HEK293 (cell line): Measurements from ENCODE around the gene GPR157.

Source experiments
- CTCF ChIA-PET: fragments of 350-600 bp; formaldehyde crosslinking; extraction: SDS; loops from one replicate; lab custom pipeline; 2021; ENCODE audit warnings: antibody characterized with exemption; lab: Yijun Ruan, JAX
- POLR2A ChIA-PET: fragments of 300-600 bp; formaldehyde crosslinking; extraction: SDS; loops from one replicate; lab custom pipeline; 2020; ENCODE audit warnings: antibody characterized with exemption, inconsistent platforms; lab: Yijun Ruan, JAX
- H3K27ac ChIP-seq: fragments of 200-500 bp; sonication (Bioruptor generic); 2 replicates; pipeline ENCODE4 v1.5.1; 2014; ENCODE audit warnings: low read depth, low read length, control low read depth, inconsistent platforms; ENCODE audit errors: extremely low read depth
- H3K36me3 ChIP-seq, 2 experiments: fragments of 200-500 bp in 1 of 2; sonication (Bioruptor generic) in 1 of 2; 1 replicate in 1 of 2; 2 replicates in 1 of 2; pipeline ENCODE4 v1.5.1; 2014 to 2017; ENCODE audit warnings: inconsistent platforms in 2 of 2, low read length in 2 of 2; ENCODE audit not compliant: control insufficient read depth in 2 of 2, insufficient read depth in 1 of 2
- H3K4me1 ChIP-seq: fragments of 200-500 bp; sonication (Bioruptor generic); 2 replicates; pipeline ENCODE4 v1.5.1; 2014; ENCODE audit warnings: mild to moderate bottlenecking, low read length, inconsistent platforms; ENCODE audit not compliant: control insufficient read depth, insufficient read depth
- H3K4me3 ChIP-seq: 2 replicates; pipeline ENCODE4 v1.5.1; 2011; ENCODE audit warnings: low read depth, mild to moderate bottlenecking, control low read depth, low read length, moderate library complexity
- H3K9me3 ChIP-seq: fragments of 200-500 bp; sonication (Bioruptor generic); 2 replicates; pipeline ENCODE4 v1.5.1; 2014; ENCODE audit warnings: low read depth, low read length, inconsistent platforms; ENCODE audit not compliant: control insufficient read depth, insufficient read depth
- BCL11A ChIP-seq: fragments of 450-650 bp; formaldehyde crosslinking; IDR thresholded peaks from 2 replicates; pipeline ENCODE4 v1.5.1; 2016; ENCODE audit warnings: low read depth, missing biosample characterization, missing genetic modification characterization
- GLIS2 ChIP-seq: fragments of 450-650 bp; formaldehyde crosslinking; IDR thresholded peaks from 2 replicates; pipeline ENCODE4 v1.5.1; 2016; ENCODE audit warnings: missing biosample characterization, missing genetic modification characterization
- INSM2 ChIP-seq: fragments of 450-650 bp; formaldehyde crosslinking; IDR thresholded peaks from 2 replicates; pipeline ENCODE4 v1.5.1; 2016; ENCODE audit warnings: missing biosample characterization, missing genetic modification characterization
- YY2 ChIP-seq: fragments of 450-650 bp; formaldehyde crosslinking; IDR thresholded peaks from 2 replicates; pipeline ENCODE4 v1.5.1; 2016; ENCODE audit warnings: missing biosample characterization, missing genetic modification characterization
- ZFHX2 ChIP-seq: fragments of 450-650 bp; formaldehyde crosslinking; conservative IDR thresholded peaks from 2 replicates; pipeline ENCODE4 v1.5.1; 2016; ENCODE audit warnings: missing biosample characterization, missing genetic modification characterization
- ZNF133 ChIP-seq: fragments of 450-650 bp; formaldehyde crosslinking; IDR thresholded peaks from 2 replicates; pipeline ENCODE4 v1.5.1; 2016; ENCODE audit warnings: missing biosample characterization, missing genetic modification characterization
- ZNF292 ChIP-seq: fragments of 450-650 bp; formaldehyde crosslinking; IDR thresholded peaks from 2 replicates; pipeline ENCODE4 v1.5.1; 2016; ENCODE audit warnings: low read depth, missing biosample characterization, missing genetic modification characterization, borderline replicate concordance
- ZNF302 ChIP-seq: fragments of 450-650 bp; formaldehyde crosslinking; IDR thresholded peaks from 2 replicates; pipeline ENCODE4 v1.5.1; 2016; ENCODE audit warnings: missing biosample characterization, missing genetic modification characterization, low read depth
- ZNF37A ChIP-seq: fragments of 450-650 bp; IDR thresholded peaks from 2 replicates; pipeline ENCODE4 v1.5.1; 2018; ENCODE audit warnings: missing biosample characterization, missing genetic modification characterization
- ZNF433 ChIP-seq: fragments of 450-650 bp; formaldehyde crosslinking; IDR thresholded peaks from 2 replicates; pipeline ENCODE4 v1.5.1; 2016; ENCODE audit warnings: missing biosample characterization, missing genetic modification characterization, low read depth
- ZNF449 ChIP-seq: fragments of 450-650 bp; formaldehyde crosslinking; IDR thresholded peaks from 2 replicates; pipeline ENCODE4 v1.5.1; 2017; ENCODE audit warnings: missing biosample characterization, mild to moderate bottlenecking, missing genetic modification characterization, moderate library complexity
- ZNF555 ChIP-seq: fragments of 450-650 bp; formaldehyde crosslinking; conservative IDR thresholded peaks from 2 replicates; pipeline ENCODE4 v1.5.1; 2017; ENCODE audit warnings: missing biosample characterization, mild to moderate bottlenecking, missing genetic modification characterization, inconsistent platforms
- ZNF571 ChIP-seq: fragments of 450-650 bp; formaldehyde crosslinking; IDR thresholded peaks from 2 replicates; pipeline ENCODE4 v1.5.0; 2017; ENCODE audit warnings: missing biosample characterization, missing genetic modification characterization
- ZNF621 ChIP-seq: fragments of 450-650 bp; formaldehyde crosslinking; IDR thresholded peaks from 2 replicates; pipeline ENCODE4 v1.5.1; 2017; ENCODE audit warnings: missing biosample characterization, missing genetic modification characterization
- ZNF629 ChIP-seq: fragments of 450-650 bp; formaldehyde crosslinking; IDR thresholded peaks from 2 replicates; pipeline ENCODE4 v1.5.1; 2017; ENCODE audit warnings: missing biosample characterization, missing genetic modification characterization
- ZNF768 ChIP-seq: fragments of 450-650 bp; formaldehyde crosslinking; IDR thresholded peaks from 2 replicates; pipeline ENCODE4 v1.5.1; 2018; ENCODE audit warnings: missing biosample characterization, mild to moderate bottlenecking, missing genetic modification characterization
- ZNF837 ChIP-seq: fragments of 450-650 bp; formaldehyde crosslinking; IDR thresholded peaks from 2 replicates; pipeline ENCODE4 v1.5.1; 2016; ENCODE audit warnings: missing biosample characterization, missing genetic modification characterization
- TF ChIP-seq, protein P1 (sequence below): fragments of 450-650 bp; formaldehyde crosslinking; conservative IDR thresholded peaks from 2 replicates; pipeline ENCODE4 v1.5.1; 2016; ENCODE audit warnings: low read depth, missing biosample characterization, missing genetic modification characterization
- TF ChIP-seq, protein P2 (sequence below): fragments of 450-650 bp; formaldehyde crosslinking; IDR thresholded peaks from 2 replicates; pipeline ENCODE4 v1.5.1; 2016; ENCODE audit warnings: missing biosample characterization, missing genetic modification characterization
- TF ChIP-seq, protein P3 (sequence below): fragments of 450-650 bp; formaldehyde crosslinking; IDR thresholded peaks from 2 replicates; pipeline ENCODE4 v1.5.1; 2016; ENCODE audit warnings: missing biosample characterization, missing genetic modification characterization

GPR157 gene

DNA sequence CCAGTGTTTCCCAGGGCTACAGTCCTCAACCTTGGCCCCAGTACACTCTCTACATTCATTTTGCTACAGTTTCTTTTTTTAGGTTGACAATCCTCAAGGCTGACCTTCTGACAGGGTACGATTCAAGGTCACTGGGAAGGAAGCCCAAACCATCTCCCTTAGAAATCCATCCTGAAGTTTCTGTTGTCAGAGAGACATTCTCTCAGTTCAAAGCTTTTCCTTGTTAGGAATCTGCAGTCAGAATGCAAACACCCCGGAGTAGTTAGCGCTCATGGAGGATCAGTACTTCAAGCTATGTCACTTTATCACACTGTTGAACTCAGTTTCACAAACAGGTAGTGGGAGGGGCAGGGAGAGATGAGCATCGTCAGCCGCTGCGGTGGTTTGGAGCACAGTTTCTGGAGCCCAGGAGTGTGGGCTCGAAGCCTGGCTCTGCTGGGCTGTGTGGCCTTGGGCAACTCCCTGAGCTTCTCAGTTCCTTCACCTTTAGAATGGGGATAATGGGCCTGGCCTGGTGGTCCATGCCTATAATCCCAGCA, 63.6 kb downstream of the GPR157 start:
- no peak overlapping the region for H3K4me3 ChIP-seq
- H3K27ac ChIP-seq, result no peak overlapping the region
- H3K4me1 ChIP-seq, result no peaks in the 10 kb centered on the region
- no peaks in the 10 kb centered on the region for H3K9me3 ChIP-seq
- no peak for TF ChIP-seq ZNF837 (tag by site-specific recombination)
- no peak for TF ChIP-seq ZNF302 (tag by site-specific recombination)
- TF ChIP-seq BCL11A (tag by site-specific recombination), result no peak
- TF ChIP-seq ZNF433 (tag by site-specific recombination), result no peak
- no peak for TF ChIP-seq ZNF37A
- no peak for TF ChIP-seq ZNF629 (tag by site-specific recombination)
- TF ChIP-seq, protein P1, sequence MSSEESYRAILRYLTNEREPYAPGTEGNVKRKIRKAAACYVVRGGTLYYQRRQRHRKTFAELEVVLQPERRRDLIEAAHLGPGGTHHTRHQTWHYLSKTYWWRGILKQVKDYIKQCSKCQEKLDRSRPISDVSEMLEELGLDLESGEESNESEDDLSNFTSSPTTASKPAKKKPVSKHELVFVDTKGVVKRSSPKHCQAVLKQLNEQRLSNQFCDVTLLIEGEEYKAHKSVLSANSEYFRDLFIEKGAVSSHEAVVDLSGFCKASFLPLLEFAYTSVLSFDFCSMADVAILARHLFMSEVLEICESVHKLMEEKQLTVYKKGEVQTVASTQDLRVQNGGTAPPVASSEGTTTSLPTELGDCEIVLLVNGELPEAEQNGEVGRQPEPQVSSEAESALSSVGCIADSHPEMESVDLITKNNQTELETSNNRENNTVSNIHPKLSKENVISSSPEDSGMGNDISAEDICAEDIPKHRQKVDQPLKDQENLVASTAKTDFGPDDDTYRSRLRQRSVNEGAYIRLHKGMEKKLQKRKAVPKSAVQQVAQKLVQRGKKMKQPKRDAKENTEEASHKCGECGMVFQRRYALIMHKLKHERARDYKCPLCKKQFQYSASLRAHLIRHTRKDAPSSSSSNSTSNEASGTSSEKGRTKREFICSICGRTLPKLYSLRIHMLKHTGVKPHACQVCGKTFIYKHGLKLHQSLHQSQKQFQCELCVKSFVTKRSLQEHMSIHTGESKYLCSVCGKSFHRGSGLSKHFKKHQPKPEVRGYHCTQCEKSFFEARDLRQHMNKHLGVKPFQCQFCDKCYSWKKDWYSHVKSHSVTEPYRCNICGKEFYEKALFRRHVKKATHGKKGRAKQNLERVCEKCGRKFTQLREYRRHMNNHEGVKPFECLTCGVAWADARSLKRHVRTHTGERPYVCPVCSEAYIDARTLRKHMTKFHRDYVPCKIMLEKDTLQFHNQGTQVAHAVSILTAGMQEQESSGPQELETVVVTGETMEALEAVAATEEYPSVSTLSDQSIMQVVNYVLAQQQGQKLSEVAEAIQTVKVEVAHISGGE (tag by site-specific recombination), result no peak
- TF ChIP-seq ZNF571 (tag by site-specific recombination), result no peak
- TF ChIP-seq, protein P2, sequence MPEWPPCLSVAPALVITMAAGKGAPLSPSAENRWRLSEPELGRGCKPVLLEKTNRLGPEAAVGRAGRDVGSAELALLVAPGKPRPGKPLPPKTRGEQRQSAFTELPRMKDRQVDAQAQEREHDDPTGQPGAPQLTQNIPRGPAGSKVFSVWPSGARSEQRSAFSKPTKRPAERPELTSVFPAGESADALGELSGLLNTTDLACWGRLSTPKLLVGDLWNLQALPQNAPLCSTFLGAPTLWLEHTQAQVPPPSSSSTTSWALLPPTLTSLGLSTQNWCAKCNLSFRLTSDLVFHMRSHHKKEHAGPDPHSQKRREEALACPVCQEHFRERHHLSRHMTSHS (tag by site-specific recombination), result no peak
- TF ChIP-seq ZFHX2 (tag by site-specific recombination), result no peak
- TF ChIP-seq ZNF555 (tag by site-specific recombination), result no peak
- no peak for TF ChIP-seq ZNF449
- TF ChIP-seq ZNF621 (tag by site-specific recombination), result no peak
- TF ChIP-seq, protein P3, sequence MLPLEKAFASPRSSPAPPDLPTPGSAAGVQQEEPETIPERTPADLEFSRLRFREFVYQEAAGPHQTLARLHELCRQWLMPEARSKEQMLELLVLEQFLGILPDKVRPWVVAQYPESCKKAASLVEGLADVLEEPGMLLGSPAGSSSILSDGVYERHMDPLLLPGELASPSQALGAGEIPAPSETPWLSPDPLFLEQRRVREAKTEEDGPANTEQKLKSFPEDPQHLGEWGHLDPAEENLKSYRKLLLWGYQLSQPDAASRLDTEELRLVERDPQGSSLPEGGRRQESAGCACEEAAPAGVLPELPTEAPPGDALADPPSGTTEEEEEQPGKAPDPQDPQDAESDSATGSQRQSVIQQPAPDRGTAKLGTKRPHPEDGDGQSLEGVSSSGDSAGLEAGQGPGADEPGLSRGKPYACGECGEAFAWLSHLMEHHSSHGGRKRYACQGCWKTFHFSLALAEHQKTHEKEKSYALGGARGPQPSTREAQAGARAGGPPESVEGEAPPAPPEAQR (tag by site-specific recombination), result no peak
- no peak for TF ChIP-seq INSM2 (tag by site-specific recombination)
- no peak for TF ChIP-seq GLIS2 (tag by site-specific recombination)
- TF ChIP-seq ZNF768 (tag by site-specific recombination), result no peak
- no peak for TF ChIP-seq YY2
- TF ChIP-seq ZNF133 (tag by site-specific recombination), result no peak
- TF ChIP-seq ZNF292 (tag by site-specific recombination), result no peak
- TF ChIP-seq, all 188 proteins: peak for 0
- CTCF ChIA-PET, result no interaction called here
- POLR2A ChIA-PET, result no interaction called here
- H3K36me3 ChIP-seq, result no peaks in the 10 kb centered on the region
